C4-2B (cell line): ENCODE data around the gene OXCT2.
"Not testable (repeated sequence)": the region's sequence is repeated elsewhere in the genome, so short reads cannot be mapped to it uniquely, and the experiment has no call there.

Experiments used
- H3K27ac ChIP-seq: fragments of 450-650 bp; 2 replicates; pipeline ENCODE4 v1.5.1; 2017
- CTCF ChIP-seq: fragments of 450-650 bp; conservative IDR thresholded peaks from 2 replicates; pipeline ENCODE4 v1.5.1; 2017; ENCODE audit warnings: mild to moderate bottlenecking
- ZFX ChIP-seq: fragments of 450-650 bp; IDR thresholded peaks from 2 replicates; pipeline ENCODE4 v1.6.1; 2017

The OXCT2 gene

DNA sequence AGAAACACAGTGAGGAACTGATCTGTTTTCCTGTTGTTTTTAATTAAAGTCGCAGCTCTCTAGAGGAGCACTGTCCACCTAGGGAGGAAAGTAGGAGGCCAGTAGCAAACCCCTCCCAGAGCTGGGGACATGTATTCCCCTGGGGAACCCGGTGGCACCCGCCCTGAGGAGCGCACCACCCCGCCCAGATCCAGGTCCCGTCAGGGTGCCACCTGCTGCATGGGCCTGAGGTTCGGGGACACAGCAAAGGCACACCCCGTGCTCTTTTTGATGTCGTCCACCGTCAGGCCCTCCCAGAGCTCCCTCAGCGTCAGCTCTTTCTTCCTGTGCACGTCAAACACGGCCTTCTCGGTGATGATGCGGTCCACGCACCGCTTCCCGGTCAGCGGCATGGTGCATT lies 1.6 kb downstream of the OXCT2 start:
- H3K27ac ChIP-seq = not testable (repeated sequence)

- H3K27ac ChIP-seq = not testable (repeated sequence)
Observed at GRCh38 chr1:39766466-39766865, 4.7 kb downstream of the OXCT2 start.

DNA sequence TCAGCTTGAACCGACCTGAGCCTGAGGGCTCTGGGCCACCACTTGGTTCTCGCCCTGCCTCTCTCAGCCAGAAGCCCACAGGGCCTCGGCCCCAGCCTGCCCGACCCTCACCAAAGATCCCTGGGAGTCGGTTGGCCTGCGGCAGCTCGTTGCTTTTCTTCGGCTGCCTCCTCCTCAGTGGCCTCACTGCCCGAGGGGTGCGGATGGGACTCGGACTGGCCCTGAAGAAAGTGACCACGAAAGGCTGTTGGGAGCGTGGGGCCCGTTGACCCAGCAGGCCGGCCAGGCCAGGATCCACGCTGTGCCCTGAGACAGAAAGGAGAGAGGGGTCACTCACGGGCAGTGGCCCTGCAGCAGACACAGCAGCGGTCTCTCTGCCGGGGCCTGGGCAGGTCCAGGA lies 6.6 kb downstream of the OXCT2 start:
- H3K27ac ChIP-seq = not testable (repeated sequence)

DNA sequence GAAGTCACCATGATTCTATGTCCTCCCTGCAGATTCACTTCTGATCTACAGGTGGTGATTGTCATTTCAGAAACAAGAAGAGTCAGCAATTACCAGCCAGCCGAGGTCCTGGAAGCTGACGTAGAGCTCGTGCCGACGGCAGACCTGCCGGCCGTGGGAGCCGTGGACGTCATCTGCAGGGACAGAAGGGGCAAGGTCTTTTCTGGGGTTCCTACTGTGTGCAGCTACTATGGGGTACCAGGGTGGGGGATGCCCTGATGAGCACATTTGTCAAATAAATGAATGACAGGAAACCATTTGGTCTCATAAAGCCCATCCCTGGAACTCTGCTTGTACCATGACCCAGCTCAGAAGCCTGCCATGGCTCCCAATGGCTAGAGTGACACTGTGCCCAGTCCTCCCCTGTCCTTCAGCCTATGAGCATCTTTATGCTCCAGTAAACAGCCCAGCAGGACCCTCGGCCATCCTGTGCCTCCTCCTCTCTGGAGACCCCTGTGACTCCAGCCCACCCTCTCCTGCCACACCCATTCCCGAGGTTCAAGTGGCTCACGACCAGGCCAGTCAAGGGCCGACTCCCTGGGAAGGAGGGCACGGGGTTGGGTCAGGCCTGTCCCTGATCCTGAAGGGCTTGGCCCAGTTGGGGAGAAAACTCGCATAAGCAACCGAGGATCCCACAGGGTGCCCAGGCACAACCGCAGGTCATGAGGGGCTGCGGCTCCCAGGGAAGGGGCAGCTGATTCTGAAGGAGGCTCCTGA lies 7.4 kb downstream of the OXCT2 start:
- H3K27ac ChIP-seq = not testable (repeated sequence)

DNA sequence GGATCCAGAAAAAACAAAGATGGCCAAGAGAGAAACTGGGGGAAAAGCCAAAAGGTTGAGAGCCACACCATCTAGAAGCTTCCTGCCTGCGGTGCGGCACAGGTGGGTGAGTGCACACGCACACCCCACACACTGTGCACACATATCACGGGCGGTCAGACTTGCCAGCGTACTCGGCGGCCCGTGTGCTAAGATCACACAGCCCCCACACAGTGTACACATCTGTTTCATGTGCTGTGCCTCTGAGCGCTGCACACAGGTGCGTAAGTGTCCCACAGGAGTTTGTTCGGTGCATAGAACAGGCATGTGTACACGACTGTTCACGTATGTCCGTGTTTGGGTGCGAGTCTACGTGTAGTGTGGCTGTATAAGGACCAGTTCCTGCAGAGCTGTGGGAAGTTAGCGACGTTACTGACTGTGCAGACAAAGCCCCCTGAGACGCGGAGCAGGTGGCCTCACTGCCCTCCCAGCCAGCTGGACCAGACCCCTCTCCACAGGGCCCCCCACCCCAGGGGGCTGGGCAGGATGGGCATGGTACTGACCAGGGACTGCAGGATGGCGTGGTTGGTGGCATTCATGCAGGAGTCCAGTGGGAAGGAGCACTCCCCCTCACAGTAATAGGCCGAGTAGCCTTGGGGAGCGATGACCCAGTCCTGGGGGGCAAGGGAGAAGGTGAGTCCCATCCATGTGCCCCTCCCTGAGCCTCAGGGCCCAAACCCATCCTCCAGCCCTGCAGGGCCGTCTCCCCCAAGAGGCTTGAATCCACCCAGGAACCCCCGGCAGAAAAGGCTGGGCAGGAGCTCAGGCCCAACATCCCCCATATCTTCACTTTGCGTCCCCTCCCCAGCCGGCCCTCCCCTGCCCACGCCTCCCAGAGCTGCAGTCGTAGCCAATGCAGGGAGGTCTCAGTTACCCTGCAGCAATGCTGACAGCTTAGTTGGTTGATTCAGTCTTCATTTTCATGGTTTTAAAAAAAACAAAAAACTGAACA lies 8.3 kb downstream of the OXCT2 start:
- TF ChIP-seq CTCF = no peak
- no peak for TF ChIP-seq ZFX
- no peak overlapping the region for H3K27ac ChIP-seq

GRCh38 chr1:39761557-39762260 lies 9.4 kb downstream of the OXCT2 start:
- no peak overlapping the region for H3K27ac ChIP-seq
- TF ChIP-seq ZFX (no peak), CTCF (no peak)

DNA sequence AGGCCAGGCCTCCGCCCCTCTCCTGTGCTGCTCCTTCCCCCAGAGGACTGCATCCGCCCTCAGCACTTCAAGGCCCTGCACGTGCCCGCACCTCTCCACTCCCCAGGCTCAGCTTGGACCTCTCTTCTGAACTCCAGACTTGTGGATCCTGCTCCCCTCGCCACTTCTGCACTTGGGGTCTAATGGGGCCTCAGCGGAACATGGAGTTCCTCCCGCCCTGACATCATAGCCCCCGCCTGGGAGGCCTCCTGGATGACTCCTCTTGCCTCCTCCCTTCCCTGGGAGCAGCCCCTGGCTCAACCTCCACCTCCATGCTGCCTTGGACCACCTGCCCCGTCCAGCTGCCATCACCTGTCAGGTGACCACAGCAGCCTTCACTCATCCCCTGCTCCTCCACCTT lies 10.1 kb downstream of the OXCT2 start:
- H3K27ac ChIP-seq = no peak overlapping the region
- no peak for TF ChIP-seq ZFX
- no peak for TF ChIP-seq CTCF

DNA sequence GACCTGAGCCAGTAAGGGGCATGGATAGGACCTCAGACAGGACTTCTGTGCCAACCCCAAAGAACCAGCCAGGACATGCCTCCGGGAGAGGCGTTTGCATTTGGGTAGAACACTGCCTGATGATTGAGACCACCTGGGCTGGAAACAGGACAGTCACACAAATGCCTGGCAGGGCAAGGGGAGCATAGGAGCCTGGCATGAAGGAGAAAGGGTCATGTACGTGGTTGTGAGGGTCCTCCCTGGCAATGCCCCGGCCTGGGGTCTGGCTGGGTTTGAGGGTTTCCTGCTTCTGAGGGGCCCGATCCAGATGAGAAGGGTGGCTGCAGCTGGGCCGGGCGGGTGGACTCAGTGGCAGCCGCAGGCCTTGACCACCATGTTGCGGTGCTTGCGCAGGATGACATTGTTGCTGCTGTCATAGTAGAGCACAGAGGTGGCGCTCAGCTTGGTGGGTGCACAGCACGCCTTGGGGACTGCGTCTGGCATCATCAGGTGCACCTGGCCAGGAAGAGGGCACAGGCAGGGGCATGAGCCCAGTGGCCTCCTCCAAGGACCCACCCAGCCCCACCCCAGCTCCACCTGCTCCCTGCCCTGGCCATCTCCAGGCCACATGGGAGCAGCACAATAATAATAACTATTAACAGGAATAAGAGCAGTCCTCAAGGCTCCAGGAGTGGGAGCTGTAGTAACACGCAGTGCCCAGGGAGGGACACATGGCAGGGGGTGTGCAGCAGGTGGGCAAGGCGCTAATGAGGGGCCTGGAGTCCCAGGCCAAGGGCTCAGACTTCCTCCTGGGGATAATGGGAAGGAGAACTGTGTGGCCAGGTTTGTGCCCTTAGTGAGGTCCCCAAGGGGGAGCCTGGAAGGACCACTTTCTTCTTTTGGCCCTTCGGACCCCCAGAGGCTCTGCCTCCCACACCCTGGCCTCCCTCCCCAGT lies 10.8 kb downstream of the OXCT2 start:
- TF ChIP-seq ZFX = no peak
- TF ChIP-seq CTCF = no peak
- H3K27ac ChIP-seq = no peak overlapping the region

DNA sequence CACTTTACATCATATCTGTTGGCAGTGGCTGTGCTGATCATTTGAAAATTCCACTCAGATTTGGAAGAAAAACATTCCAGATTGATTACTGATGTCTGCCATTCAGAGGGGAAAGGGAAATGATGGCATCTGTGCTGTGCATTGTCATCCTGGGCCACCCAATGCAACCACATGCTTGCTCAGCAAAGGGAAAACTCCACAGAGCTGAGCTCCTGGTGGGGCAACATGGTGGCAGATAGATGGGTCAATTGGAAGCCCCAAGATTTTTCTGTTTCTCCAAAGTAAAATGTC lies 11.8 kb downstream of the OXCT2 start:
- TF ChIP-seq ZFX (no peak), CTCF (no peak)
- no peak overlapping the region for H3K27ac ChIP-seq
